GM12878 (cell line): Measurements from ENCODE around the gene MFN2.

Experiments
- MYC ChIP-seq: IDR thresholded peaks from 2 replicates; pipeline ENCODE4 v1.6.1; 2011; ENCODE audit warnings: mild to moderate bottlenecking, low read length, moderate library complexity, inconsistent platforms; ENCODE audit not compliant: insufficient read depth, insufficient replicate concordance, insufficient read length, severe bottlenecking
- SP1 ChIP-seq: IDR thresholded peaks from one replicate; pipeline ENCODE4 v1.6.1; 2011; ENCODE audit warnings: low read depth, low read length
- SUZ12 ChIP-seq: fragments of 200-600 bp; sonication (generic); IDR thresholded peaks from one replicate; pipeline ENCODE4 v1.6.1; 2018; ENCODE audit warnings: antibody characterized with exemption, mild to moderate bottlenecking; ENCODE audit not compliant: unreplicated experiment

DNA sequence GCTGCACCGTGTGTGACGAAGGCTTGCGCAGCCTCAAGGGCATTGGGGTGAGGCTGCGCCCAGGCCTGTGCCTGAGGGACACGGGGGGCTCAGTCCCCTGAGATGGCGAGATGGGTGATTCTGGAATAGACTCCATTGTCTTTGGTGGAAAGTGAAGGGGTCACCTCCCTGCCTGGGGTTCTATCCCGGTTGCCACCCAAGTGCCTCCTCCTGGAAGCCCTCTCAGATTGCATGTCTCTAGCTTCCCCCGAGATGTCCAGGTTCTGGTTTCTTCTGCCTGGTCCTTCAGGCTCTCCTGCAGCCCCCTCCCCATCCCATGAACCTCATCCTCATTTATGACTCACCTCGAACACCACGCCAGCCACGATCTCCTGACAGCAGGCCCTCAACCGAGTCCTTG is 22.3 kb upstream of the MFN2 start:
- TF ChIP-seq SUZ12 (no peak), MYC (no peak), SP1 (no peak)
